HepG2 (cell line): ENCODE measurements around the gene KANSL3. TPM values are rescaled to one million over a fixed set of nuclear protein-coding genes. Genes with fewer than 3 reads are reported as not detected.

ENCODE experiments used
- AGO2 ChIP-seq: fragments of 200-400 bp; formaldehyde crosslinking; optimal IDR thresholded peaks from 2 replicates; pipeline ENCODE3; 2017; ENCODE audit warnings: mild to moderate bottlenecking, low read depth, low read length, moderate library complexity
- MIER2 ChIP-seq: IDR thresholded peaks from 2 replicates; pipeline ENCODE4 v1.6.1; 2016; ENCODE audit warnings: missing biosample characterization, missing genetic modification reagents
- NFAT5 ChIP-seq: sonication (generic); formaldehyde crosslinking; IDR thresholded peaks from 2 replicates; pipeline ENCODE4 v1.4.0; 2020; ENCODE audit warnings: missing genetic modification reagents
- PRDM10 ChIP-seq: sonication (generic); formaldehyde crosslinking; IDR thresholded peaks from 2 replicates; pipeline ENCODE4 v1.4.0; 2020; ENCODE audit warnings: low read depth, missing genetic modification reagents
- SMAD1 ChIP-seq: sonication (generic); formaldehyde crosslinking; IDR thresholded peaks from 2 replicates; pipeline ENCODE4 v1.4.0; 2020; ENCODE audit warnings: missing genetic modification reagents, low read depth, mild to moderate bottlenecking, borderline replicate concordance
- TERF1 ChIP-seq: sonication (generic); formaldehyde crosslinking; IDR thresholded peaks from 2 replicates; pipeline ENCODE4 v1.8.0; 2022; ENCODE audit warnings: mild to moderate bottlenecking, missing genetic modification reagents, moderate library complexity
- ZSCAN22 ChIP-seq: sonication (generic); formaldehyde crosslinking; IDR thresholded peaks from 2 replicates; pipeline ENCODE4 v1.4.0; 2020; ENCODE audit warnings: mild to moderate bottlenecking, missing genetic modification reagents
- polyA plus RNA-seq, 8 experiments: library from polyadenylated mRNA; depleted of rRNA in 3 of 8; stranded (reverse) in 7 of 8; unstranded in 1 of 8; fragments of >200 nt; fragmentation: Illumina TruSeq in 4 of 8; extraction: Trizol in 4 of 8; gene quantifications; 2 replicates each; pipeline versions ENCODE4 v1.2.1 to v1.2.3, GENCODE V29; 2011 to 2016; ENCODE audit warnings: low read depth in 4 of 8, missing spikeins in 1 of 8, mixed read lengths in 1 of 8; ENCODE audit not compliant: insufficient read depth in 1 of 8
- total RNA-seq, 5 experiments: library from RNA; depleted of rRNA; stranded (reverse); fragments of >200 nt; fragmentation: Illumina TruSeq; extraction: Trizol; gene quantifications; 2 replicates each; pipeline ENCODE4 v1.2.3, GENCODE V29; 2016; ENCODE audit warnings: low read depth in 1 of 5

Gene KANSL3
- total and polyA plus RNA-seq, 2 of the 13 experiments (the other 11 are each of a cell fraction or from before 2014, with no cell fraction given), result 20.8 to 37.3 TPM

GRCh38 chr2:96577501-96577900, 60.6 kb downstream of the KANSL3 start (continued):
- TF ChIP-seq NFAT5, result no peak
- no peak for TF ChIP-seq MIER2 (CRISPR knock-in tag)
- TF ChIP-seq PRDM10, result no peak
- TF ChIP-seq SMAD1, result no peak
- TF ChIP-seq AGO2, result no peak
- no peak for TF ChIP-seq TERF1 (CRISPR knock-in tag)
- TF ChIP-seq ZSCAN22 (CRISPR knock-in tag), result no peak
